Activated gamma-delta T cell treated with Interleukin-2 at 50 U/mL for 16 hours (primary cell): Measurements from ENCODE around the gene MTMR3.
"Not testable (repeated sequence)": the region's sequence is repeated elsewhere in the genome, so short reads cannot be mapped to it uniquely, and the experiment has no call there.

Experiments used
- DNase-seq: peaks from one replicate; pipeline ENCODE4 v3.0.0-alpha.2; 2020

Gene MTMR3

DNA sequence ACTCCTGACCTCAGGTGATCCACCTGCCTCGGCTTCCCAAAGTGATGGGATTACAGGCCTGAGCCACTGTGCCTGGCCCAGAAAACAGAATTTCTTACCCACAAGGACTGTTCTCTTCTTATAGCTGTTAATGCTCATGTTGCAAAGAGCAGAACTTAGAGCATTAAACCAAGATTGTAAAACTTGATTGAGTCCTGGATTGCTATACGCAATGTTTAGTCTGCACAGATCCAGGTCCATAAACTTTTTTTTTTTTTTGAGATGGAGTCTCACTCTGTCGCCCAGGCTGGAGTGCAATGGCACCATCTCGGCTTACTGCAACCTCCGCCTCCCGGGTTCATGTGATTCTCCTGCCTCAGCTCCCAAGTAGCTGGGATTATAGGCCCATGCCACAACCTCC is 178.1 kb downstream of the MTMR3 start:
- not testable (repeated sequence) for DNase-seq

- no peak for DNase-seq
Observed at GRCh38 chr22:30062259-30062658, 179.3 kb downstream of the MTMR3 start.

DNA sequence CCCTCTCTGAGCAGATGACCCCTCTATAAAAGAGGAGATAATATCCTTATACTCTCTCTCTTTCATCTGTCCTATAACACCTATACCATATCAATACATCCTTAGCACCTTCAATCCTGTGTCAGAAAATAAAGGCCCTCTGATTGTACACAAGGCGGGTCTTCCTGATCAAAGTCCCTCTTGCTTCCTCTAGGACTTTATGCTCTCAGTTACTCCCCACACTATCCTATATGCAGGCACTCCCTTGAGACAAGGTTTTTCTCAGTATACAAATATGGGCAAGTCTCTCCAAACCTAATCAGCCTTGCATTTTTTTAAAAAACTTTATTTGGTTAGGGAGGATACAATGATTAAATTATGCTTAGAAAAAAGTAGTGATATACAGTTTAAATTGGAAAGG is 180.0 kb downstream of the MTMR3 start:
- no peak for DNase-seq

DNA sequence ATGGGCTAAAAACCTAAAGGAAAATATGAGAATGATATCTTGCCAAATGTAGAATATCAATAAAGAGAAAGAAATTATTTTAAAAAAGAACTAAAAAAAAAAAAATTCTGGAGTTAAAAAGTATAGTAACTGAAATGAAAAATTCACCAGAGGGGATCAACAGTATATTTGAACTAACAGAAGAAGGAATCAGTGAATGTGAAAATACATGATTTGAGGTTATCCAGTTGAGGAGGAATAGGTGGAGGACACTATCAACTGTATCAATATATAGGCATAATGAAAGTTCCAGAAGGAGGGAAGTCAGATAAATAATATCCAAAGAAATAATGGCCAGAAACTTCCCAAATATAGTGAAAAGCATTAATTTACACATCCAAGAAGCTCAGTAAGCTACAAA is 181.2 kb downstream of the MTMR3 start:
- DNase-seq, result no peak

DNA sequence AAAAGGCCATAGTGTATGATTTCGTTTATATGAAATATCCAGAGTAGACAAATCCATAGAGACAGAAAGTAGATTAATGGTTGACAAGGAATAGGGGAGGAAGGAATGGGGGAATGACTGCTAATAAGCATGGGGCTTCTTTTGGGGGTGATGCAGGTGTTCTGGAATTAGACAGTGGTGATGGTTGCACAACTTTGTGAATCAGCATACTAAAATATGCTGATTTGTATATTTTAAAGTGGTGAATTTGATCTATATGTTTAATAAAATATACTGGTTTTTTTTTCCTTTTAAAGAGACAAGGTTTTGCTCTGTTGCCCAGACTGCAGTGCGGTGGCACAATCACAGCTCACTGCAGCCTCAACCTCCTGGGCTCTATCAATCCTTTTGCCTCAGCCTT is 190.8 kb downstream of the MTMR3 start:
- no peak for DNase-seq

DNA sequence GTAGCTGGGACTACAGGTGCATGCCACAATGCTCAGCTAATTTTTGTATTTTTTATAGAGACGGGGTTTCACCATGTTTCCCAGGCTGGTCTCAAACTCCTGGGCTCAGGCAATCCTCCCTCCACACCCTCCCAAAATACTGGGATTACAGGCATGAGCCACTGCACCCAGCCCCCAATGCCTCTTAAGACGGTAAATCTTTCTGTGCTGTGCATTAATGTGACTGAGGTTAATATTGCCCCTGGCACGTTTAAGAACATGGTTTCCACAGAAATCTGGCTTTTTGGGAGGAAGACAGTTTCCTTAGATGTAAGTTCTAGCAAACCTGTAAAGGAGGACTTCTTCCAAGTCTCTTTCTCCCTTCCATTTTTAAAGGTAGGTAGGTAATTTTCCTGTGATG is 191.2 kb downstream of the MTMR3 start:
- no peak for DNase-seq

DNA sequence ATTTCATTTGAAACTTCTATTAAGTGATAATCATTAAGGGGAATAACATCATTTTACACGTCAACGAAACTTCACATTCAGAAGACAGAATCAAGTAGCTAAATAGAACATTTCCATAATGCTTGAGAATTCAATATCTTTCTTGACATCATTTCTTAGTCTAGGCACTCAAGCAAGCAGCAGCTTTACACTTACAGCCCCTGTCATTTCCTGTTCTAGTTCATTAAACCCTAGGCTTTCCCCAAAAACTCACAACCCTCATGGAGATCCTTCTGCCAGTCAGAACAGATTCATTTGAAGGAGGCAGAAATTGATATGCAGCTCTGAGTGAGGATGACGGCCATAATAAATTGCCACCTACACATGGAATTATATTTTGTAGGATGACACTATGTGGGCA is 192.0 kb downstream of the MTMR3 start:
- no peak for DNase-seq

- DNase-seq, result no peak
Observed at GRCh38 chr22:30077279-30077880, 194.4 kb downstream of the MTMR3 start.

DNA sequence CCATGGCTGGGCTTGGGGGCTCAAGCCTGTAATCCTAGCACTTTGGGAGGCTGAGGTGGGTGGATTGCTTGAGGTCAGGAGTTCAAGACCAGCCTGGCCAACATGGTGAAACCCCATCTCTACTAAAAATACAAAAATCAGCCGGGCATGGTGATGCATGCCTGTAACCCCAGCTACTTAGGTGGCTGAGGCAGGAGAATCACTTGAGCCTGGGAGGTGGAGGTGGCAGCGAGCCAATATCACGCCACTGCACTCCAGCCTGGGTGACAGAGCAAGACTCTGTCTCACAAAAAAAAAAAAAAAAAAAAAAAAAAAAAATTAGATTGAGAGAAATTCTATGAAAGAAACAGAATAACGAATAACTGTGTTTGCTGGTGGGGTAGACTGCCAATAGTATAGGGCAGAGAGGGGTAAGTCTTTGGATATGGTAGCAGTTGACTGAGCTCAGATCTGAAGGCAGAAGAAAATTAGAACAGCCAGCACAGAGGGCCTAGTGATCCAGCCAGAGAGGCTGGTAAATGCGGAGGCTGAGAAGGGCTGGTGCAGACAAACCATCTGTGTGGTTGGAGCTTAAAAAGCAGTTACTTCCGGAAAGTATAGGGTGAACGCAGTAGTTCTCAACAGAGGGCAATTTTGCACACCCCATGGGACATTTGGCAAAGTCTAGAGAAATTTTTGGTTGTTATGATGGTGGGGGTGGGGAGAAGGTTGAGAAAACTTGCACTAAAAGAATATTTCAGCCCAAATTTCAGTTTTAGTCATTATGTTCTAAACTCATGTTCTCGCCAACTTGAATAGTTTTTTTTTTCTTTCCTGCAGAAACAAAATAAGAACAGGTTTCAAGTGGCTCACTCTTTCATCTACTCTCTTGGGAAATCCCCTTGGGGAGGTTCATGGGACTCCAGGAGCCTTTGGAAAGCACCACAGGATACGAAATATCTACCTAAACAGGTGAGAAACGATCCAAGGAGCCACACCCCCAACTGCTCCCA is 195.6 kb downstream of the MTMR3 start:
- no peak for DNase-seq

- no peak for DNase-seq
Observed at GRCh38 chr22:30079952-30080533, 197.1 kb downstream of the MTMR3 start, which contains the start of gene HORMAD2. Gene HORMAD2, plus strand, starts transcription at chr22:30080464. Its CDS starts 13,489 bp downstream, at chr22:30093953.
